Suprapubic skin (tissue), 3 donors: ENCODE results near the gene SYT1.
"Not testable (repeated sequence)": the region's sequence is repeated elsewhere in the genome, so short reads cannot be mapped to it uniquely, and the experiment has no call there.

Source experiments
- CTCF ChIP-seq, 2 donors: fragments of 200-600 bp in 1 of 2; fragments of 450-650 bp in 1 of 2; sonication (generic) in 1 of 2; IDR thresholded peaks; one replicate each; pipeline ENCODE4 v1.5.1; 2016 to 2019; ENCODE audit warnings: antibody characterized with exemption in 2 of 2, mild to moderate bottlenecking in 1 of 2, moderate library complexity in 1 of 2
- EP300 ChIP-seq: sonication (generic); formaldehyde crosslinking; IDR thresholded peaks from one replicate; pipeline ENCODE4 v1.6.1; 2017; ENCODE audit warnings: antibody characterized with exemption

GRCh38 chr12:79210403-79210802 lies 345.8 kb downstream of the SYT1 start:
- not testable (repeated sequence) for TF ChIP-seq CTCF (IDR thresholded peaks at IDR 0.05); EP300
